Midbrain (tissue), 1 donor: ENCODE results near the gene PPP1R7.
"Not testable (repeated sequence)": the region's sequence is repeated elsewhere in the genome, so short reads cannot be mapped to it uniquely, and the experiment has no call there.

Source experiments
- DNase-seq: peaks from one replicate; lab custom pipeline; 2025; lab: John Stamatoyannopoulos, UW

The PPP1R7 gene

GRCh38 chr2:241149925-241150659 lies at the start of gene PPP1R7:
PPP1R7 (plus strand) TSS chr2:241150467; CDS start chr2:241150496, 29 bp downstream.
- DNase-seq, result peak; percentile 96

- peak; percentile 87 for DNase-seq
These were observed 47.9 kb upstream of the PPP1R7 start, which contains the start of gene MTERF4 for GRCh38 chr2:241102239-241102803. MTERF4 (minus strand) TSS chr2:241102287; CDS start chr2:241102273, 14 bp downstream.

GRCh38 chr2:241103176-241103595 lies 47.1 kb upstream of the PPP1R7 start:
- no peak for DNase-seq

GRCh38 chr2:241104611-241105010 lies 45.7 kb upstream of the PPP1R7 start:
- DNase-seq, result not testable (repeated sequence)

- DNase-seq, result no peak
These were observed 44.6 kb upstream of the PPP1R7 start for GRCh38 chr2:241105641-241106040.

GRCh38 chr2:241107031-241107783 lies 43.1 kb upstream of the PPP1R7 start:
- DNase-seq, result no peak

- no peak for DNase-seq
These were observed 41.7 kb upstream of the PPP1R7 start for GRCh38 chr2:241108271-241109209.

GRCh38 chr2:241109210-241110088 lies 40.8 kb upstream of the PPP1R7 start:
- no peak for DNase-seq

- no peak for DNase-seq
These were observed 40.1 kb upstream of the PPP1R7 start for GRCh38 chr2:241110089-241110606.

- DNase-seq, result no peak
These were observed 39.4 kb upstream of the PPP1R7 start for GRCh38 chr2:241110607-241111439.

GRCh38 chr2:241111440-241111805 lies 38.8 kb upstream of the PPP1R7 start:
- no peak for DNase-seq

- DNase-seq, result no peak
These were observed 38.2 kb upstream of the PPP1R7 start for GRCh38 chr2:241112046-241112445.

- DNase-seq, result no peak
These were observed 37.7 kb upstream of the PPP1R7 start for GRCh38 chr2:241112592-241112991.

- no peak for DNase-seq
These were observed 35.4 kb upstream of the PPP1R7 start for GRCh38 chr2:241114836-241115235.

- no peak for DNase-seq
These were observed 34.9 kb upstream of the PPP1R7 start for GRCh38 chr2:241115361-241115760.

- DNase-seq, result no peak
These were observed 33.4 kb upstream of the PPP1R7 start for GRCh38 chr2:241116606-241117560.

- DNase-seq, result no peak
These were observed 31.3 kb upstream of the PPP1R7 start for GRCh38 chr2:241118737-241119505.

- DNase-seq, result no peak
These were observed 29.8 kb upstream of the PPP1R7 start for GRCh38 chr2:241120440-241120839.
